Measurements from ENCODE around the gene IL6. TPM values are rescaled to one million over a fixed set of nuclear protein-coding genes. Genes with fewer than 3 reads are reported as not detected.

IL6 gene
- polyA plus RNA-seq, 2 of the 4 experiments (the other 2 are of a cell fraction) = 1.3 to 2.9 TPM

DNA sequence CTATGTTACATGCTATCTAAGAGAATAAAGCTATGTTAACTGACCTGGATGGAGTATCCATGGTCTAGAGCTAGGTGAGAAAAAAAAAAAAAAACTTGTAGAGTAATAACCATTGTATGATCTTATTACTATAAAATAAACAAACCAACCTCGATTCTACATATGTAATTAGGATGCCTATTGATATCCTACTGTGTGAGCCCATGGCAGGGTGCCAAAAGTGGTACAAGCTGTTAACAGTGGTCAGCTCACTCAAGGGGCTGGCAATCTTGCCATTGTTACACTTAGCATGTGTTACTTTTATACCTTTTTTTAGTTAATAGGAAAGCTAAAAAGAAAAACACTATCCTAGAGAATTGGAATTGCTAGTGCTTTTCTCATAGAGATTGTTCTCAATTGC, 13.5 kb upstream of the IL6 start:
- TF ChIP-seq HDAC2 (IDR thresholded peaks at IDR 0.05) (no peak), EP300 (IDR thresholded peaks at IDR 0.05) (no peak), HEYL (CRISPR knock-in tag; IDR thresholded peaks at IDR 0.05) (no peak), ZFP36 (IDR thresholded peaks at IDR 0.05; ENCODE audit: borderline replicate concordance, partially characterized antibody) (no peak), MAFK (IDR thresholded peaks at IDR 0.05; ENCODE audit: partially characterized antibody) (no peak), RNF2 (IDR thresholded peaks at IDR 0.05; ENCODE audit: borderline replicate concordance, low read depth) (no peak), HOXB13 (CRISPR knock-in tag; IDR thresholded peaks at IDR 0.05; ENCODE audit: low read depth) (no peak), PHF8 (IDR thresholded peaks at IDR 0.05; ENCODE audit: borderline replicate concordance, low read depth) (no peak), RCOR1 (IDR thresholded peaks at IDR 0.05; ENCODE audit: low read depth, low read length) (no peak), JUN (IDR thresholded peaks at IDR 0.05) (no peak), EHF (CRISPR knock-in tag; IDR thresholded peaks at IDR 0.05) (no peak)
- TF ChIP-seq, protein P1, sequence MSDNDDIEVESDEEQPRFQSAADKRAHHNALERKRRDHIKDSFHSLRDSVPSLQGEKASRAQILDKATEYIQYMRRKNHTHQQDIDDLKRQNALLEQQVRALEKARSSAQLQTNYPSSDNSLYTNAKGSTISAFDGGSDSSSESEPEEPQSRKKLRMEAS (IDR thresholded peaks at IDR 0.05) = no peak
- TF ChIP-seq, protein P2, sequence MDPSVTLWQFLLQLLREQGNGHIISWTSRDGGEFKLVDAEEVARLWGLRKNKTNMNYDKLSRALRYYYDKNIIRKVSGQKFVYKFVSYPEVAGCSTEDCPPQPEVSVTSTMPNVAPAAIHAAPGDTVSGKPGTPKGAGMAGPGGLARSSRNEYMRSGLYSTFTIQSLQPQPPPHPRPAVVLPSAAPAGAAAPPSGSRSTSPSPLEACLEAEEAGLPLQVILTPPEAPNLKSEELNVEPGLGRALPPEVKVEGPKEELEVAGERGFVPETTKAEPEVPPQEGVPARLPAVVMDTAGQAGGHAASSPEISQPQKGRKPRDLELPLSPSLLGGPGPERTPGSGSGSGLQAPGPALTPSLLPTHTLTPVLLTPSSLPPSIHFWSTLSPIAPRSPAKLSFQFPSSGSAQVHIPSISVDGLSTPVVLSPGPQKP (IDR thresholded peaks at IDR 0.05; ENCODE audit: low read depth, low read length) = no peak
- WGBS (ENCODE audit: missing lambda C conversion rate) = 16% methylated on average over 1 of the region's 1 CpG
- no peak overlapping the region for H3K4me2 ChIP-seq
- FAIRE-seq = no peak
- peaks cover 15% of the 10 kb centered on the region for H3K4me1 ChIP-seq
- no peak for ATAC-seq
- DNase-seq (ENCODE audit: low read depth in 1 of 2, low spot score in 1 of 2) = no peak
- ChIA-PET POLR2A (no interaction called here), CTCF (no interaction called here)
- no peaks in the 10 kb centered on the region for H3K9me3 ChIP-seq
- no peak overlapping the region for H3K27ac ChIP-seq
- H3K4me3 ChIP-seq = no peak overlapping the region

DNA sequence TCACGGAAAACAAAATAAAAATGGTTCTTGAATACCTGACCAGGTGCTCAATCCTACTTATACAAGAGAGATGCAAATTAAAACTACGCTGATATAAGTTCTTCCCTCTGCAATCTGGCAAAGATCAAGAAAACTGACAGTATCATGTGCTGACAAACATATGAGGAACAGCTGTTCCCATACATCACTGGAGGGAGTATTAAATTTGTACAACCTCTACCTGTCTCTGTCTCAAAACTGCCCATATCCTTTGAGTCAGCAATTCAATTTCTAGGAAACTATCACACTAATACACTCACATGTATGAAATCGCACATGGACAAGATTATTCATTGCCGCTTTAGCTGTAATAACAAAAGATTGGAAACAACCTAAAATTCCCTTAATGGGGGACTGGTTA, 11.0 kb upstream of the IL6 start:
- DNase-seq (ENCODE audit: low read depth in 1 of 2, low spot score in 1 of 2) = no peak
- no peaks in the 10 kb centered on the region for H3K9me3 ChIP-seq
- no peak for ATAC-seq
- H3K4me3 ChIP-seq = no peak overlapping the region
- CTCF ChIA-PET = interaction anchor here (0.6 to 6.4 kb wide), 2 partner anchors 10 to 156 kb away, joined by 3 to 62 read pairs; partner anchors contain the start of gene IL6
- 92% methylated on average over 4 of the region's 4 CpGs for WGBS (ENCODE audit: missing lambda C conversion rate)
- no peak overlapping the region; a peak in 1 of 6 replicates for H3K27ac ChIP-seq
- TF ChIP-seq CHD4 (IDR thresholded peaks at IDR 0.05; ENCODE audit: borderline replicate concordance) (no peak), FOXS1 (CRISPR knock-in tag; IDR thresholded peaks at IDR 0.05) (no peak), ESRRA (IDR thresholded peaks at IDR 0.05; ENCODE audit: borderline replicate concordance, low read length) (no peak), HDAC2 (IDR thresholded peaks at IDR 0.05) (no peak), KDM1A (IDR thresholded peaks at IDR 0.05; ENCODE audit: low read depth) (no peak), EHMT2 (IDR thresholded peaks at IDR 0.05; ENCODE audit: low read depth) (no peak), EHF (CRISPR knock-in tag; IDR thresholded peaks at IDR 0.05) (no peak), TP53 (CRISPR knock-in tag; IDR thresholded peaks at IDR 0.05) (no peak), ZFP36 (IDR thresholded peaks at IDR 0.05; ENCODE audit: borderline replicate concordance, partially characterized antibody) (no peak), FOSB (CRISPR knock-in tag; IDR thresholded peaks at IDR 0.05) (no peak), FOSL2 (IDR thresholded peaks at IDR 0.05) (no peak), FOSL2 (CRISPR knock-in tag; IDR thresholded peaks at IDR 0.05) (no peak), NFE2L2 (conservative IDR thresholded peaks at IDR 0.05; ENCODE audit: low read length) (no peak), JUN (IDR thresholded peaks at IDR 0.05) (no peak)
- TF ChIP-seq, protein P3, sequence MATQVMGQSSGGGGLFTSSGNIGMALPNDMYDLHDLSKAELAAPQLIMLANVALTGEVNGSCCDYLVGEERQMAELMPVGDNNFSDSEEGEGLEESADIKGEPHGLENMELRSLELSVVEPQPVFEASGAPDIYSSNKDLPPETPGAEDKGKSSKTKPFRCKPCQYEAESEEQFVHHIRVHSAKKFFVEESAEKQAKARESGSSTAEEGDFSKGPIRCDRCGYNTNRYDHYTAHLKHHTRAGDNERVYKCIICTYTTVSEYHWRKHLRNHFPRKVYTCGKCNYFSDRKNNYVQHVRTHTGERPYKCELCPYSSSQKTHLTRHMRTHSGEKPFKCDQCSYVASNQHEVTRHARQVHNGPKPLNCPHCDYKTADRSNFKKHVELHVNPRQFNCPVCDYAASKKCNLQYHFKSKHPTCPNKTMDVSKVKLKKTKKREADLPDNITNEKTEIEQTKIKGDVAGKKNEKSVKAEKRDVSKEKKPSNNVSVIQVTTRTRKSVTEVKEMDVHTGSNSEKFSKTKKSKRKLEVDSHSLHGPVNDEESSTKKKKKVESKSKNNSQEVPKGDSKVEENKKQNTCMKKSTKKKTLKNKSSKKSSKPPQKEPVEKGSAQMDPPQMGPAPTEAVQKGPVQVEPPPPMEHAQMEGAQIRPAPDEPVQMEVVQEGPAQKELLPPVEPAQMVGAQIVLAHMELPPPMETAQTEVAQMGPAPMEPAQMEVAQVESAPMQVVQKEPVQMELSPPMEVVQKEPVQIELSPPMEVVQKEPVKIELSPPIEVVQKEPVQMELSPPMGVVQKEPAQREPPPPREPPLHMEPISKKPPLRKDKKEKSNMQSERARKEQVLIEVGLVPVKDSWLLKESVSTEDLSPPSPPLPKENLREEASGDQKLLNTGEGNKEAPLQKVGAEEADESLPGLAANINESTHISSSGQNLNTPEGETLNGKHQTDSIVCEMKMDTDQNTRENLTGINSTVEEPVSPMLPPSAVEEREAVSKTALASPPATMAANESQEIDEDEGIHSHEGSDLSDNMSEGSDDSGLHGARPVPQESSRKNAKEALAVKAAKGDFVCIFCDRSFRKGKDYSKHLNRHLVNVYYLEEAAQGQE (IDR thresholded peaks at IDR 0.05) = no peak
- TF ChIP-seq, protein P4, sequence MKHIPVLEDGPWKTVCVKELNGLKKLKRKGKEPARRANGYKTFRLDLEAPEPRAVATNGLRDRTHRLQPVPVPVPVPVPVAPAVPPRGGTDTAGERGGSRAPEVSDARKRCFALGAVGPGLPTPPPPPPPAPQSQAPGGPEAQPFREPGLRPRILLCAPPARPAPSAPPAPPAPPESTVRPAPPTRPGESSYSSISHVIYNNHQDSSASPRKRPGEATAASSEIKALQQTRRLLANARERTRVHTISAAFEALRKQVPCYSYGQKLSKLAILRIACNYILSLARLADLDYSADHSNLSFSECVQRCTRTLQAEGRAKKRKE (CRISPR knock-in tag; IDR thresholded peaks at IDR 0.05; ENCODE audit: low read depth) = no peak
- TF ChIP-seq, protein P2 (IDR thresholded peaks at IDR 0.05; ENCODE audit: low read depth, low read length) = no peak
- TF ChIP-seq, protein P5, sequence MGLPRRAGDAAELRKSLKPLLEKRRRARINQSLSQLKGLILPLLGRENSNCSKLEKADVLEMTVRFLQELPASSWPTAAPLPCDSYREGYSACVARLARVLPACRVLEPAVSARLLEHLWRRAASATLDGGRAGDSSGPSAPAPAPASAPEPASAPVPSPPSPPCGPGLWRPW (IDR thresholded peaks at IDR 0.05) = no peak
- TF ChIP-seq, protein P6, sequence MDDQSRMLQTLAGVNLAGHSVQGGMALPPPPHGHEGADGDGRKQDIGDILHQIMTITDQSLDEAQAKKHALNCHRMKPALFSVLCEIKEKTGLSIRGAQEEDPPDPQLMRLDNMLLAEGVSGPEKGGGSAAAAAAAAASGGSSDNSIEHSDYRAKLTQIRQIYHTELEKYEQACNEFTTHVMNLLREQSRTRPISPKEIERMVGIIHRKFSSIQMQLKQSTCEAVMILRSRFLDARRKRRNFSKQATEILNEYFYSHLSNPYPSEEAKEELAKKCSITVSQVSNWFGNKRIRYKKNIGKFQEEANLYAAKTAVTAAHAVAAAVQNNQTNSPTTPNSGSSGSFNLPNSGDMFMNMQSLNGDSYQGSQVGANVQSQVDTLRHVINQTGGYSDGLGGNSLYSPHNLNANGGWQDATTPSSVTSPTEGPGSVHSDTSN (IDR thresholded peaks at IDR 0.05) = no peak
- FAIRE-seq = no peak
- POLR2A ChIA-PET = no interaction called here
- peaks cover 23% of the 10 kb centered on the region for H3K4me1 ChIP-seq
- H3K4me2 ChIP-seq = no peak overlapping the region

Data from A549 (cell line).